A673 (cell line): ENCODE results near the gene IGFBP5.

Experiments
- EZH2 ChIP-seq: fragments of 200-600 bp; sonication (generic); IDR thresholded peaks from 2 replicates; pipeline ENCODE4 v1.6.1; 2017; ENCODE audit warnings: borderline replicate concordance, low read depth, mild to moderate bottlenecking, mixed read lengths, antibody characterized with exemption, low read length; ENCODE audit not compliant: poor library complexity, severe bottlenecking
- TF ChIP-seq, protein P1 (sequence below): fragments of 300-800, 200-600 bp; sonication (generic); conservative IDR thresholded peaks from 2 replicates; pipeline ENCODE4 v1.5.1; 2017; ENCODE audit warnings: low read depth, mild to moderate bottlenecking, antibody characterized with exemption, low read length, moderate library complexity, mixed read lengths

DNA sequence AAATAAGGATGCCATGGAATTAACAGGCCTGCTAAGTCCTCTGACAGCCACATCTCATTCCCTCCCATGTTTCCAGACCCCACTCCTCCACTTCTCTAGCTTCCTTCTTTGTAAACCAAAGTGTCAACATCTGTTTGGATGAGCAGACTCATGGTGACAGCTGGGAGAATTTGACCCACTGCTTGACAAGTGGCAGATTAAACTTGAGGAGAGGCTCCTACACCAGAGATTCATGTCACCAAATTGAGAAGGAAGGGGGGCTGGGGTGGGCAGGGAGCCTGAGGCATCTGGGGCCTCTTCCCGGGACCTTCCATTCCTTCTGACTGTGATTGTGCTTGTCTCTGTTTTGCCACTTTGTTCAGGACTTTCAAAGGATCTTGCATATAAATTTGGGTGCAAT lies 41.0 kb upstream of the IGFBP5 start:
- TF ChIP-seq, protein P1, sequence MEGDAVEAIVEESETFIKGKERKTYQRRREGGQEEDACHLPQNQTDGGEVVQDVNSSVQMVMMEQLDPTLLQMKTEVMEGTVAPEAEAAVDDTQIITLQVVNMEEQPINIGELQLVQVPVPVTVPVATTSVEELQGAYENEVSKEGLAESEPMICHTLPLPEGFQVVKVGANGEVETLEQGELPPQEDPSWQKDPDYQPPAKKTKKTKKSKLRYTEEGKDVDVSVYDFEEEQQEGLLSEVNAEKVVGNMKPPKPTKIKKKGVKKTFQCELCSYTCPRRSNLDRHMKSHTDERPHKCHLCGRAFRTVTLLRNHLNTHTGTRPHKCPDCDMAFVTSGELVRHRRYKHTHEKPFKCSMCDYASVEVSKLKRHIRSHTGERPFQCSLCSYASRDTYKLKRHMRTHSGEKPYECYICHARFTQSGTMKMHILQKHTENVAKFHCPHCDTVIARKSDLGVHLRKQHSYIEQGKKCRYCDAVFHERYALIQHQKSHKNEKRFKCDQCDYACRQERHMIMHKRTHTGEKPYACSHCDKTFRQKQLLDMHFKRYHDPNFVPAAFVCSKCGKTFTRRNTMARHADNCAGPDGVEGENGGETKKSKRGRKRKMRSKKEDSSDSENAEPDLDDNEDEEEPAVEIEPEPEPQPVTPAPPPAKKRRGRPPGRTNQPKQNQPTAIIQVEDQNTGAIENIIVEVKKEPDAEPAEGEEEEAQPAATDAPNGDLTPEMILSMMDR = no peak
- TF ChIP-seq EZH2 = no peak
